NT2/D1 (cell line): ENCODE data around the gene C11orf24.

Experiments used
- SUZ12 ChIP-seq: IDR thresholded peaks from 2 replicates; pipeline ENCODE4 v1.6.1; 2011; ENCODE audit not compliant: insufficient read length, insufficient read depth; ENCODE audit errors: extremely low read depth
- YY1 ChIP-seq: IDR thresholded peaks from 2 replicates; pipeline ENCODE4 v1.6.1; 2011; ENCODE audit not compliant: insufficient read length, insufficient read depth
- ZNF274 ChIP-seq: IDR thresholded peaks from 2 replicates; pipeline ENCODE4 v1.6.1; 2011; ENCODE audit warnings: mild to moderate bottlenecking, low read depth, low read length

GRCh38 chr11:68315171-68315920 is 43.6 kb upstream of the C11orf24 start:
- TF ChIP-seq ZNF274 (no peak), SUZ12 (no peak), YY1 (no peak)
